ENCODE results near the gene CDK3. TPM values are rescaled to one million over a fixed set of nuclear protein-coding genes. Genes with fewer than 3 reads are reported as not detected.

The CDK3 gene
- polyA plus RNA-seq, 1 experiment = 2.9 TPM

GRCh38 chr17:76005263-76006149 is 4.9 kb downstream of the CDK3 start:
- ChIA-PET CTCF (interaction anchor here (0.5 to 6.6 kb wide), 17 partner anchors 8 to 218 kb away, joined by 3 to 57 read pairs (median 4); partner anchors contain the start of gene MRPL38), POLR2A (interaction anchor here (0.6 kb wide), 1 partner anchor 54 kb away, joined by 7 read pairs; no protein-coding TSS in a partner anchor)
- TF ChIP-seq, protein P1, sequence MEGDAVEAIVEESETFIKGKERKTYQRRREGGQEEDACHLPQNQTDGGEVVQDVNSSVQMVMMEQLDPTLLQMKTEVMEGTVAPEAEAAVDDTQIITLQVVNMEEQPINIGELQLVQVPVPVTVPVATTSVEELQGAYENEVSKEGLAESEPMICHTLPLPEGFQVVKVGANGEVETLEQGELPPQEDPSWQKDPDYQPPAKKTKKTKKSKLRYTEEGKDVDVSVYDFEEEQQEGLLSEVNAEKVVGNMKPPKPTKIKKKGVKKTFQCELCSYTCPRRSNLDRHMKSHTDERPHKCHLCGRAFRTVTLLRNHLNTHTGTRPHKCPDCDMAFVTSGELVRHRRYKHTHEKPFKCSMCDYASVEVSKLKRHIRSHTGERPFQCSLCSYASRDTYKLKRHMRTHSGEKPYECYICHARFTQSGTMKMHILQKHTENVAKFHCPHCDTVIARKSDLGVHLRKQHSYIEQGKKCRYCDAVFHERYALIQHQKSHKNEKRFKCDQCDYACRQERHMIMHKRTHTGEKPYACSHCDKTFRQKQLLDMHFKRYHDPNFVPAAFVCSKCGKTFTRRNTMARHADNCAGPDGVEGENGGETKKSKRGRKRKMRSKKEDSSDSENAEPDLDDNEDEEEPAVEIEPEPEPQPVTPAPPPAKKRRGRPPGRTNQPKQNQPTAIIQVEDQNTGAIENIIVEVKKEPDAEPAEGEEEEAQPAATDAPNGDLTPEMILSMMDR (IDR thresholded peaks at IDR 0.05; ENCODE audit: low read depth, low read length) = peak; percentile 66
- Histone ChIP-seq H3K27ac (ENCODE audit: low read depth, low read length) (peak overlapping the region; percentile 31), H3K27me3 (ENCODE audit: control insufficient read depth, insufficient read depth, low read length) (no peaks in the 10 kb centered on the region), H3K9me3 (ENCODE audit: control insufficient read depth, insufficient read depth, low read length) (peaks cover 5% of the 10 kb centered on the region; the same call in 1 of the 2 replicates), H3K4me3 (ENCODE audit: low read depth, low read length) (no peak overlapping the region)
- DNase-seq (ENCODE audit: low read depth, low spot score) = no peak

DNA sequence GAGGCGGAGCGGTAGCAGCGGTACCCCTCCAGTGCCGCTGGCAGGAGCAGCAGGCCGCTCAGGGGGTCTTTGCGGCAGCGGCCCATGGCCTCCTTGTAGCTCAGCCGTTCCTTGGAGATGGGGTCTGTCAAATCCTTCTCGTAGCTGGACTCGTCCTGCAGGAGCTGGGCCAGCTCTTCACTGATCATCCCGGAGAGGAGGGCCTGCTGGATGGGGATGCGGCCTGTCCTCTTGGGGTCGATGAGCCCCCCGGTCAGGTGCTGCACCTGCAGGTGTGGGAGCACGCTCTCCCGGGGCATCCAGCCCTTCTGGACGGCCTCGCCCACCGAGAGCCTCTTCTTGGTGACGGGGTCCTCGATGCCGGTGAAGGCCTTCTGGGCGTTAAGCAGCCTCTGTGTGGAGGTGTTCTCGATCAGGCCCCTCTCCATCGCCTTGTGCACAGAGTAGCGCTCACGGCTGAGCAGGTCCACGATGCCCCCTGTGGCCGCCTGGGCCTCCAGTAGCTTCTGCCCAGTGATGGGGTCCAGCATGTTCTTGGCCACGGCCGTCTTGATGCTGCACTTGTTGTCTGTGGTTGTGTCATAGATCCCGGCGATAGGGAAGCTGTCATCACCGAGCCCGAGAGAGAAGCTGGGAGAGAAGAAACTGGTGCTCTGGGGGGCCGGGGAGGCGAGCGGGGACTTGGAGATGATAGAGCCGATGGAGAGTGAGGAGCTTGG is 6.6 kb downstream of the CDK3 start:
- Histone ChIP-seq H3K9me3 (ENCODE audit: control insufficient read depth, insufficient read depth, low read length) (peaks cover 5% of the 10 kb centered on the region; the same call in 1 of the 2 replicates), H3K27me3 (ENCODE audit: control insufficient read depth, insufficient read depth, low read length) (no peaks in the 10 kb centered on the region), H3K27ac (ENCODE audit: low read depth, low read length) (no peak overlapping the region), H3K4me3 (ENCODE audit: low read depth, low read length) (no peak overlapping the region)
- ChIA-PET POLR2A (interaction anchor here (0.6 kb wide), 1 partner anchor 100 kb away, joined by 5 read pairs; no protein-coding TSS in a partner anchor), CTCF (interaction anchor here (0.8 to 1.7 kb wide), 3 partner anchors 12 to 272 kb away, joined by 3 to 7 read pairs (median 5); no protein-coding TSS in a partner anchor)
- no peak for DNase-seq (ENCODE audit: low read depth, low spot score)
- TF ChIP-seq, protein P1 (IDR thresholded peaks at IDR 0.05; ENCODE audit: low read depth, low read length) = no peak

GRCh38 chr17:76007850-76008165 is 7.2 kb downstream of the CDK3 start:
- TF ChIP-seq, protein P1 (IDR thresholded peaks at IDR 0.05; ENCODE audit: low read depth, low read length) = no peak
- CTCF ChIA-PET = interaction anchor here (0.8 to 1.1 kb wide), 2 partner anchors 102 to 272 kb away, joined by 3 to 5 read pairs; no protein-coding TSS in a partner anchor
- POLR2A ChIA-PET = interaction anchor here (0.6 kb wide), 1 partner anchor 101 kb away, joined by 5 read pairs; no protein-coding TSS in a partner anchor
- Histone ChIP-seq H3K27ac (ENCODE audit: low read depth, low read length) (no peak overlapping the region), H3K27me3 (ENCODE audit: control insufficient read depth, insufficient read depth, low read length) (no peaks in the 10 kb centered on the region), H3K9me3 (ENCODE audit: control insufficient read depth, insufficient read depth, low read length) (peaks cover 5% of the 10 kb centered on the region; the same call in 1 of the 2 replicates), H3K4me3 (ENCODE audit: low read depth, low read length) (no peak overlapping the region)
- DNase-seq (ENCODE audit: low read depth, low spot score) = no peak

- POLR2A ChIA-PET = interaction anchor here (0.6 kb wide), 1 partner anchor 101 kb away, joined by 5 read pairs; no protein-coding TSS in a partner anchor
- CTCF ChIA-PET = interaction anchor here (0.8 to 1.1 kb wide), 2 partner anchors 103 to 271 kb away, joined by 3 to 5 read pairs; no protein-coding TSS in a partner anchor
- Histone ChIP-seq H3K9me3 (ENCODE audit: control insufficient read depth, insufficient read depth, low read length) (peaks cover 5% of the 10 kb centered on the region; the same call in 1 of the 2 replicates), H3K27me3 (ENCODE audit: control insufficient read depth, insufficient read depth, low read length) (no peaks in the 10 kb centered on the region), H3K4me3 (ENCODE audit: low read depth, low read length) (no peak overlapping the region), H3K27ac (ENCODE audit: low read depth, low read length) (no peak overlapping the region)
- TF ChIP-seq, protein P1 (IDR thresholded peaks at IDR 0.05; ENCODE audit: low read depth, low read length) = no peak
- DNase-seq (ENCODE audit: low read depth, low spot score) = no peak
Observed at GRCh38 chr17:76008208-76008607, 7.6 kb downstream of the CDK3 start.

Data from AG04450 (cell line).